Progenitor cell of endocrine pancreas (in vitro differentiated cells): Measurements from ENCODE around the gene CACNA2D2. TPM values are rescaled to one million over a fixed set of nuclear protein-coding genes. Genes with fewer than 3 reads are reported as not detected.
A peak's percentile ranks its signal among the peaks of the same experiment; 100 is the strongest.

Experiments
- DNase-seq: peaks from one replicate; pipeline ENCODE4 v3.0.0; 2021; ENCODE audit warnings: low spot score; ENCODE audit not compliant: unreplicated experiment
- H3K27ac Mint-ChIP-seq: 2 replicates; pipeline ENCODE4 v1.8.0; 2021; ENCODE audit warnings: mild to moderate bottlenecking, moderate library complexity, mixed read lengths
- H3K27me3 Mint-ChIP-seq: 2 replicates; pipeline ENCODE4 v1.8.0; 2021; ENCODE audit warnings: mixed read lengths
- H3K36me3 Mint-ChIP-seq: 2 replicates; pipeline ENCODE4 v1.8.0; 2022; ENCODE audit warnings: mixed read lengths; ENCODE audit not compliant: insufficient read depth
- H3K4me1 Mint-ChIP-seq: 2 replicates; pipeline ENCODE4 v1.8.0; 2021; ENCODE audit warnings: low read depth, mixed read lengths
- H3K4me3 Mint-ChIP-seq: 2 replicates; pipeline ENCODE4 v1.8.0; 2021; ENCODE audit warnings: low read depth, mild to moderate bottlenecking, moderate library complexity, mixed read lengths
- H3K9me3 Mint-ChIP-seq: 2 replicates; pipeline ENCODE4 v1.8.0; 2021; ENCODE audit warnings: low read depth, mixed read lengths
- CTCF ChIP-seq: fragments of 200-600 bp; sonication (generic); IDR thresholded peaks from one replicate; pipeline ENCODE4 v1.5.0; 2021; ENCODE audit warnings: antibody characterized with exemption, mild to moderate bottlenecking; ENCODE audit not compliant: unreplicated experiment
- long read RNA-seq: library from polyadenylated mRNA; unstranded; transcript quantifications from one replicate; pipeline ENCODE4 v2.0.0, GENCODE V29; 2020
- total RNA-seq: library from RNA; stranded (reverse); gene quantifications from 2 replicates; pipeline ENCODE4 v1.2.1, GENCODE V29; 2021

CACNA2D2 gene
- total RNA-seq = 5.5 and 6.9 TPM in 2 replicates
- long read RNA-seq, partial matches to known transcripts = 0 of 1 reads
- long read RNA-seq, other reads (novel, unspliced or antisense) = 1 of 1 reads

DNA sequence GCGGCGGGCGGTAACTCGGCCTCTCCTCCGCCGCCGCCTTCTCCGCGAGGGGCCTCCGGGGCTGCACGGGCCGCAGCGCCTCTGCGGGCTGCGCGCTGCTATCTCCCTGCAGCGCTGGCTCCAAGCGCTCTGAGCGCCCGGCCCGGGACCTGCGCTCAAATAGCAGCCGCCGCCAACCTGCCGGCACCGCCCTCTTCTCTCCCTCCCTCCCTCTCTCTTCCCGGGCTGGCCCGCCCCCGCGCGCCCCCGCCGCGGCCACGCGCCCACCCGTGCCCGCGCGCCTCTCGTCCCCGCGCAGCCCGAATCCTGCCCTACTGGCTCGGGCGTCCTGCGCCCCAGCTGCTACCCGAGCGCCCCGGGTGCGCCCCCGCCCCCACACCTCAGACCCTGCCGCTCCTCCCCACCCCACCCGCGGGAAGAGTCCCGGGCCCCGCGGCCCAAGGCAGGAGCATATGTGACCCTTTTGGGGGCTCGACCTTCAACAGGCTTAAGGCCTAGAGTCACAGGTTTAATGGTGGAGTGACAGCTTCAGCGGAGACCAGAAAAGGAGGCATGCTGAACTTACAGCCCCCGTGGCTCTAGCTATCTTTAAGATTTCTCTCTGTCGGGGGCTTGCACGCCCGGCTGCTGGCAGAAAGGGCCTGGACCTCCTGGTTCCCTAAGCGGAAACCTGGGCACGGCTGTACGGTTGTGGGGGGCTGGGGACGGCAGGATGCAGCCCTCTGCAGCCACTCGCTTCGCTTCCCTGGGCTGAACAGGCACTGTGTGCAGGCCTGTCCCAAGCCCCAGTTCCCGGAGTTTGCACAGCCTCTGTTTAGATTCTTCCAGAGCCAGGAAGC lies at the start of gene CACNA2D2:
Gene CACNA2D2 (minus strand): TSS at position 131 of the 839 bp plus-strand sequence. CDS start 211 bp downstream, outside the sequence.
- peak within 1 kb of the TSS; percentile 69 for H3K4me3 Mint-ChIP-seq
- H3K27me3 Mint-ChIP-seq = peaks cover 61% of the 10 kb centered on the region
- no peaks in the 10 kb centered on the region for H3K36me3 Mint-ChIP-seq
- TF ChIP-seq CTCF = no peak
- peak; percentile 61 for DNase-seq
- H3K9me3 Mint-ChIP-seq = no peaks in the 10 kb centered on the region
- H3K27ac Mint-ChIP-seq = no peak within 1 kb of the TSS
- H3K4me1 Mint-ChIP-seq = peaks cover 6% of the 10 kb centered on the region

GRCh38 chr3:50552598-50552997 lies 49.2 kb upstream of the CACNA2D2 start:
- Mint-ChIP-seq H3K27ac (no peak overlapping the region), H3K27me3 (peaks cover 17% of the 10 kb centered on the region), H3K4me1 (no peaks in the 10 kb centered on the region), H3K4me3 (no peak overlapping the region), H3K36me3 (no peaks in the 10 kb centered on the region), H3K9me3 (no peaks in the 10 kb centered on the region)
- no peak for TF ChIP-seq CTCF
- no peak for DNase-seq

DNA sequence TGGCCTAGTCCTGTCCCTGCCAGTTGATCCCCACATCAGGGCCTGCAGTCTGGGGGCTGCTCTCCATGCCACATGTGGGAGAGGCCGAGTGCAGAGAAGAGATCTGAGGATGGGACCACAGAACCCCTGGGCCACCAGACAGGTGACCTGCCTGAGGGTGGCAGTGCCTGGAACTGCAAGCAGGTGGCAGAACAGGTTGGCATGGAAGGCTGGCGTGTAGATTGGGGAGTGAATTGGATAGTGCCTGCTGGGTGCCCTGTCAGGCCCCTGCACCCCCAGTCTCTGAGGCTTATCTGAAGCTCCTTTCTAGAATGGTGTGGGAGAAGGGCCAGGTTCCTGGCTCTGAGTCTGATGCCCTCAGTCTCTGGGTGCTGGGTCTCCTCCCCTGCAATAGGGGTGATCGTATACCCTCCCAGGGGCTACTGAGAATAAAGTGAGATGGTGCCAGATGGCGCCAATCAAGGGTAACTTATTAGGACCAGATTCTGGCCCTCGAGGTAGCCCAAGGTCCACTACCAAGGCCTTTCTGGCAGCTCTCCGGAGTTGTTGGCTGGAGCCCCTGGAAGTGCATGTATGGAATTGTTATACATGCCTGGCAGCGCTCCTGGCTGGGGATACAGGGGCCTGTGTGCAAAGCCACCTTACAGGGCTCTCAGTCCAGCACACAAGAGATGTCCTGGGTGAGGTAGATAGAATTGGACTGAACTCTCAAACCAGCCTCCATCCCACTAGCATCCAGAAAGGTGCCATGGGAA lies 48.4 kb upstream of the CACNA2D2 start:
- TF ChIP-seq CTCF = no peak
- Mint-ChIP-seq H3K36me3 (no peaks in the 10 kb centered on the region), H3K27me3 (peaks cover 15% of the 10 kb centered on the region), H3K4me3 (no peak overlapping the region), H3K4me1 (no peaks in the 10 kb centered on the region), H3K9me3 (no peaks in the 10 kb centered on the region), H3K27ac (no peak overlapping the region)
- no peak for DNase-seq

DNA sequence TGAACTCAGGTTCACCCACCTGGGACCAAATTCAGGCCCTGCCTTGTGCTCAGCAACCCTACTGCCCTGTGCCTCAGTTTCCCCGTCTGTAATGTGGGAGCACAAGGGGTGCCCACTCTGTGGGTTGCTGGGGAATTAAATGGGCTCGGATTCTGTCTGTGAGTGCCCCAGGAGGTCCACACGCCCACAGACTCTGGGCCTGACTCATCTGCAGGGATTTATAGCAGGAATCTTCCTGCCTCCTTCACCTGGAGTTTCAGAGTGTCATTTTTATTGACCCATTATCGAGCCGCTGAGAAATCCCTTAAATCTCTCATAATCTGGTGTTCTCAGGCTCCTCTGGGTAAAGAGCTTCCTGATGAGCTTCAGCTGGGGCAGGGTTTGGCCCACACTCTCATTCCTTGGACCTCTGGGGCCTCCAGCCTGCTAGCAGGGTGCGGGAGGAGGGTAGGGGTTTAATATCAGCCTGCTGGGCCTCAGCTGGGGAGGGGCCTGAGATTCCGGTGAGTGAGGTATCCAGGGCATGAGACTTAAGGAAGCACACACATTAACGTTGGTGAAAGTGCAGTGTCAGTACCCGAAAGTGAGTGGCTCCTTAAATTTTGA lies 47.7 kb upstream of the CACNA2D2 start:
- no peak overlapping the region for H3K4me3 Mint-ChIP-seq
- H3K27ac Mint-ChIP-seq = no peak overlapping the region
- peaks cover 15% of the 10 kb centered on the region for H3K27me3 Mint-ChIP-seq
- no peaks in the 10 kb centered on the region for H3K4me1 Mint-ChIP-seq
- H3K36me3 Mint-ChIP-seq = no peaks in the 10 kb centered on the region
- no peak for TF ChIP-seq CTCF
- no peaks in the 10 kb centered on the region for H3K9me3 Mint-ChIP-seq
- no peak for DNase-seq
